ENCODE results near the gene ADGRG7.
A peak's percentile ranks its signal among the peaks of the same experiment; 100 is the strongest.

Gene ADGRG7

DNA sequence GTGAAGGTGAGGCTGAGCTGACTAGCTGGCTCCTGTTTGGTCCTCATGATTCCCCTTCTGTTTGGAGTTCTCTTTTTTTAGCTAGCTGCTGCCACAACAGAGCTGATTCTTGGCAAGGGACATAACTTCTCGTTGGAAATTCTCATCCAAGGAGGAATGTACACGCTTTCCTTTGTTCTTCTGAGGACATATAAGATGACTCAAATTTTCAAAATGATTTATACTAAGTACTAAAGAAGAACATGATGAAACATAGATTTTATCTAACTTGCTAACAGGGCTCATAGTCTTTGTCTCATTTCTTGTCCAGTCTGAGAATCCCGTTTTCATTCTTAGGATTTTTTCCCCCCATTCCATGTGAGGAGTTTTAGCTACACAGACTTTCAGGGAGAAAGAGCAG is 97.0 kb downstream of the ADGRG7 start:
- no peak overlapping the region for H3K4me3 ChIP-seq (replicated peaks; ENCODE audit: low read depth, low read length)
- TF ChIP-seq, protein P1, sequence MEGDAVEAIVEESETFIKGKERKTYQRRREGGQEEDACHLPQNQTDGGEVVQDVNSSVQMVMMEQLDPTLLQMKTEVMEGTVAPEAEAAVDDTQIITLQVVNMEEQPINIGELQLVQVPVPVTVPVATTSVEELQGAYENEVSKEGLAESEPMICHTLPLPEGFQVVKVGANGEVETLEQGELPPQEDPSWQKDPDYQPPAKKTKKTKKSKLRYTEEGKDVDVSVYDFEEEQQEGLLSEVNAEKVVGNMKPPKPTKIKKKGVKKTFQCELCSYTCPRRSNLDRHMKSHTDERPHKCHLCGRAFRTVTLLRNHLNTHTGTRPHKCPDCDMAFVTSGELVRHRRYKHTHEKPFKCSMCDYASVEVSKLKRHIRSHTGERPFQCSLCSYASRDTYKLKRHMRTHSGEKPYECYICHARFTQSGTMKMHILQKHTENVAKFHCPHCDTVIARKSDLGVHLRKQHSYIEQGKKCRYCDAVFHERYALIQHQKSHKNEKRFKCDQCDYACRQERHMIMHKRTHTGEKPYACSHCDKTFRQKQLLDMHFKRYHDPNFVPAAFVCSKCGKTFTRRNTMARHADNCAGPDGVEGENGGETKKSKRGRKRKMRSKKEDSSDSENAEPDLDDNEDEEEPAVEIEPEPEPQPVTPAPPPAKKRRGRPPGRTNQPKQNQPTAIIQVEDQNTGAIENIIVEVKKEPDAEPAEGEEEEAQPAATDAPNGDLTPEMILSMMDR (IDR thresholded peaks at IDR 0.05; ENCODE audit: low read length, missing control alignments), result no peak
- peak; percentile 53 for DNase-seq (ENCODE audit: low read depth)

DNA sequence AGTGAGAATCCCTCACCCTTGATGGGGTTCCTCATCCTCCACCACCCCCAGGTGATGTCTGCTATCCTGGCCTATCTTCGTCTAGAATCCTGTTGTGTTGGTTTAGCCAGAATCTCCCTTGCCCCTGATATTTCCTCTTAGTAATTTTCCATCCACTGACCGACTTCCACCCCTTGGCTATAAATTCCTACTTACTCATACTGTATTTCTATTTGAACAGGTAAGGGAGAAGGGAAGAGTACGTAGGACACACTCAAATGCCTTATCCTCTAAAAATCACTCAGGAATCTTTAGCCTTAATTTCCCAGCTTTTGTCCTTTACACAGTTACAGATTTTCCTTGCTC is 99.2 kb downstream of the ADGRG7 start:
- DNase-seq (ENCODE audit: low read depth), result no peak
- peak overlapping the region; percentile 74 for H3K4me3 ChIP-seq (replicated peaks; ENCODE audit: low read depth, low read length)
- TF ChIP-seq, protein P1 (IDR thresholded peaks at IDR 0.05; ENCODE audit: low read length, missing control alignments), result no peak

DNA sequence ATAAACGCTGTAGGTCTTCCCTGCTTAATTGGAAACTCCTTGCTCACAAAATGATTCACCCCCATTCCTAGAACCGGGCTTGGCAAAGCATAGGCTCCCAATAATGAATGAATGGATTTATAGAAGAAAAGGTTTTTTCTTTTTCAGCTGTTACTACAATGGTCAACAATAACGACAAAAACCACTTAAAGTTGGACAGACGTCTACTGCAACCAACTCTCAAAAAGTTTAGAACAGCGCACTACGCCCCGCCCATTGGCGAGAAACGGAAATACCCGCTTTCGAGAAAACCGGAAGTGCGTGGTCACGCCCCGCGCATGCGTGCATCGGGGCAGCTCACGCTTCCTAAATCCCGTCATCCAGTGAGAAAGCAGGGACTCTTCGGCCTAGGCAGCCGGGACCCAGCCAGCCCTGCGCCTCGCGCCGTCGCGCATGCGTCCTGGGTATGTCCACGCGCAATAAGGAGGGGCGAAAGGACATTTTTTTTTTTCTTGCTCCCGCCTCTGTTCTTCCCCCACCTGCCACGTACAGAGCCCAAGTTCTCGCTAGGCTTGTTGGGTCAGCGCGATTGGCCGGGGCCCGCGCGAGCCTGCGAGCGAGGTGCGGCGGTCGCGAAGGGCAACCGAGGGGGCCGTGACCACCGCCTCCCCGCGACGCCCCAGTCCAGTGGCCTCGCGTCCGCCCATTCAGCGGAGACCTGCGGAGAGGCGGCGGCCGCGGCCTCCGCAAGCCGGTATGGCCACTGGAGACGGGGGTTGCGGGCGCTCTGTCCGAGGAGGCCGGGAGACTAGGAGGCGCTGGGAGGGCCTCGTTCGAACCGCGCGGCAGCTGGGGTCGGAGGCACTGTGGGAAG is 99.8 kb downstream of the ADGRG7 start, which contains the start of gene TFG:
TFG (plus strand) TSS at position 506 of the 853 bp plus-strand sequence. CDS start 4,192 bp downstream, outside the sequence.
- DNase-seq (ENCODE audit: low read depth), result peak; percentile 100
- H3K4me3 ChIP-seq (replicated peaks; ENCODE audit: low read depth, low read length), result peak within 1 kb of the TSS; percentile 74
- TF ChIP-seq, protein P1 (IDR thresholded peaks at IDR 0.05; ENCODE audit: low read length, missing control alignments), result no peak

DNA sequence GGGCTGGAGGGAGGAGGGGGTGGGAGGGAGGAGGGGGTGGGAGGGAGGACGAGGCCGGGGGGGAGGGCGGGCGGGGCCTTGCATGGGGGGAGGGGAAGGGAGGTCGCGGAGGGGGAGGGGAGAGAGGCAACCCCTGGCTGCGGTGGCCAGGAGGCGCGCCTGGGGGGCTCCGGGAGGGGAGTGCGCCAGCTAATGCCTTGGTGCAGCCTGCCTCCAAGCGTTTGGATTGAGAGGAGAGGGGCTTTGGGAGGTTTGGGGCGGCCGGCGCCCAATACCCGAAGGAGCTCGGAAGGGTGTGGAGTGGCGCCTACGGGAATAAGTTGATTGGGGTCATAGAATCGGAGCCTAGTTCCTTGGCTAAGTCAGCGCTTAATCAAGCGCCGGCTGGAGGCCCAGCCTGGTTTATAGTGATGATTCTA is 100.5 kb downstream of the ADGRG7 start:
- H3K4me3 ChIP-seq (replicated peaks; ENCODE audit: low read depth, low read length), result peak overlapping the region; percentile 74
- peak; percentile 40 for DNase-seq (ENCODE audit: low read depth)
- TF ChIP-seq, protein P1 (IDR thresholded peaks at IDR 0.05; ENCODE audit: low read length, missing control alignments), result no peak

DNA sequence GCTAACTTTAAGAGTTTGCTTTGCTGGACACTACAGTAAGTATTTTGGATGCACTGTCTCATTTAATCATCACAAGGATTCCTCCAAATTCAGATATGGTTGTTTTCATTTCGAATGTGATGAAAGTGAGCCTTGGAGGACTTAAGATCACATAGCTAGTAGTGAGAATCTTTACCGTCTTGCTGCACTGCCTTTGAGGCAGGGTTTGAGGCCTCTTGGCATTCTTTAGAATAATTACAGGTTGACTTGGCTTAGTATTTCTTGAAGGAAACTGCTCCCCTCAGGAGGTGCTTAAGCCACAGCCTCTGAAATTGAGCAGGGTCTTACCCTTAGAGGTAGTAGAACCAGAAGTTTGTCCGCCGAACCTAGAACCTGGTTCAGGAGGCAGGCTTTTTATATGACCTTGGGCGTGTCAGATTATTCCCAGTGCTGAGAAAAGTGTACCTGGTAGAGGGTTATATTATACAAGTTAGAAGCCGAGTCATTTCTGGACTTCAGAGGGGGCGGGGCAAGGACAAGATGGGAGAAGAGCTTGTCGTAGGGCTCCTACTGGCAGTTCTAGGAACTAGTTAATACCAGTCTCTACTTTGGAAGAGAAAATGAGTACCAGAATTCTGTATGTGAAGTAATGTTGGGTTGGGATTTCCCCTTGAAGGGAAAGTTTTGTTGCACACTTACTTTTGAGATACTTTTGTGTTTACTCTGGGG is 101.0 kb downstream of the ADGRG7 start:
- peak overlapping the region; percentile 74 for H3K4me3 ChIP-seq (replicated peaks; ENCODE audit: low read depth, low read length)
- TF ChIP-seq, protein P1 (IDR thresholded peaks at IDR 0.05; ENCODE audit: low read length, missing control alignments), result peak; percentile 49
- DNase-seq (ENCODE audit: low read depth), result peak; percentile 73

DNA sequence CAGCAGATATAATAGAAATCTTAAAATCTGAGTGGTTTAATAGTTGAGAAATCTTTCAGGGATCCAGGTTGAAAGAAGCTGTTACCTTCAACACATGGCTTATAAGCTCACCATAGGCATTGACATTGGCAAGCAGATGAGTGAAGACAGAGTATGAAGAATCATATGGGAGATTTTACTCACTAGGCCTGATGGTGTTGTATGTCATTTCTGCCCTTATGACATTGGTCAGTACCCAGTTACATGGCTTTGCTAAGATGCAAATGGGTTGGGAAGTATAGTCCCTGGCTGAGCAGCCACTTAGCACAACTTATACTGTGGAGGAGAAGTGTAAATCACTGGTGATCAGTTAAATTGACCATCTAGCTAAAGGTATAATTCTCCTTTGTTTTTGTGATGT is 105.8 kb downstream of the ADGRG7 start:
- TF ChIP-seq, protein P1 (IDR thresholded peaks at IDR 0.05; ENCODE audit: low read length, missing control alignments), result no peak
- H3K4me3 ChIP-seq (replicated peaks; ENCODE audit: low read depth, low read length), result no peak overlapping the region
- no peak for DNase-seq (ENCODE audit: low read depth)

Measured in fibroblast of pulmonary artery (primary cell).